T-helper 22 cell (primary cell): ENCODE measurements around the gene CNIH1.
"Not testable (repeated sequence)": the region's sequence is repeated elsewhere in the genome, so short reads cannot be mapped to it uniquely, and the experiment has no call there.

Experiments
- DNase-seq: peaks from one replicate; pipeline ENCODE4 v3.0.0-alpha.2; 2020; ENCODE audit warnings: low read depth

Gene CNIH1

DNA sequence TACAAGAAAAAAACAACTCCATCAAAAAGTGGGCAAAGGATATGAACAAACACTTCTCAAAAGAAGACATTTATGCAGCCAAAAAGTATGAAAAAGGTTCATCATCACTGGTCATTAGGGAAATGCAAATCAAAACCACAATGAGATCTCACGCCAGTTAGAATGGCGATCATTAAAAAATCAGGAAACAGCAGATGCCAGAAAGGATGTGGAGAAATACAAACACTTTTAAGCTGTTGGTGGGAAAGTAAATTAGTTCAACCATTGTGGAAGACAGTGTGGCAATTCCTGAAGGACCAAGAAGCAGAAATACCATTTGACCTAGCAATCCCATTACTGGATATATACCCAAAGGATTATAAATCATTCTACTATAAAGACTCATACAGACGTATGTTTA is 60.6 kb downstream of the CNIH1 start:
- not testable (repeated sequence) for DNase-seq

DNA sequence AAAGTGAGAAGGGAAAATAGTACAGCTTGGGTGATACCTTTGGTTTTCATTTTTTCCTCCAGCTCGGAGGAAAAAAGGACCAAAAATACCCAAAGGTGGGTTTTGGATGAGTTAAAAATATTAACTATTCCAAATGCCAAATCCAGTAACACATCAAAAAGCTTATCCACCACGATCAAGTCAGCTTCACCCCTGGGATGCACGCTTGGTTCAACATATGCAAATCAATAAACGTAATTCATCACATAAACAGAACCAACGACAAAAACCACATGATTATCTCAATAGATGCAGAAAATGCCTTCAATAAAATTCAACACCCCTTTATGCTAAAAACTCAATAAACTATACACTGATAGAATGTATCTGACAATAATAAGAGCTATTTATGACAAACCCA is 62.3 kb downstream of the CNIH1 start:
- DNase-seq = not testable (repeated sequence)

DNA sequence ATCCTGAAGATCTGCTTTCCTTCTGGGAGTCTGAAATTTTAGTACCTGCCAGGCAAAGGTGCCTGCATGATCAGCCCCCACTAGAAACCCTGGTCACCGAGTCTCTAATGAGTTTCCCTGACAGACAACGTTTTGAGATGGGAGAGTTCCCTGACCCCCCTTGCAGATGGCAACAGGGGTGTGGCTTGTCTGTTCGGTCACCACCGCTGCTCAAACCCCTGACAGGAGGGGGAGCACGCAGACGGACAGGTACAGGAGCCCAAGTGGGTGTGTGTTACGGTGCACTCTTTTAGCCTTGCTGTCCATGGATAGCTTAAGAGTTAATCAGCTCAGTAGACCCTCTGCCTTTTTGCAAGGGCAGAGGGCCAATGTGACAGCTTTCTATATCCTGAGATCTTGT is 63.7 kb downstream of the CNIH1 start:
- DNase-seq = no peak

DNA sequence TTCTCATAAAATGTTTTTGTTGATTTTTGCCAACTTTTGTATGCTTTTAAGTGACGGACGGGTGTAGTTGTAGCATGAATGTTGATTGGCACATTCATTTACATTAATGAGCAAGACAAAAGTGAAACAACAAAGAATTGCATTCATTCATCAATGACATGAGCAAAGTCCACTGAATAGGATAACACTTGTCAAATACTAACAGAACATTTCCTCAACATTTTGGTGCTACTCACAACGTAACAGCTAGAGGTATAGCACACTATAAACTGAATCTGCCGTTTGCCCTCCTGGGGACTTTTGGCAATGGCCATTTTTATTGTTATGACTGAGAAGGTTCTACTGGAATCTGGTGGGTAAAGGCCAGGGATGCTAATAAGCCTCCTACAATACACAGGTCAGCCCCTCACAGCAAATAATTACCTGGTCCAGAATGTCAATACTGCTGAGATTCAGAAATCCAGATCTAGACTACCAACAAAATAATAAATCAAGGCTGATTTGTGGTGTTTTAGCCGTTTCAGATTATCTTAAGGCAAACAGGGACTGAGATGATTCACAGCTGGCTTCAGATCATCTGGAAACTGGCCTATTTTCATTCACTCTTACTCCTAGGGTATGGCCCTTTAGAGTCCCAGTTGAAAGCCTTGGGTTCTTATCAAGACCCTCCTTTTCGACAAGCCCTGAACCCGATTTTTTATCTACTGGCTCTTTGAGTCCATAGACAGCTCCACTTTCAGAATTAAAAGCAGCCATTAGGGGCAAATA is 66.9 kb downstream of the CNIH1 start:
- no peak for DNase-seq
